ENCODE results near the gene CDC42BPG.

GRCh38 chr11:64829536-64830251 lies 14.8 kb downstream of the CDC42BPG start:
- TF ChIP-seq CTCF (IDR thresholded peaks at IDR 0.05 in 2 of 3, conservative IDR thresholded peaks at IDR 0.05 in 1 of 3; ENCODE audit: borderline replicate concordance in 1 of 3, insufficient read depth in 1 of 3, low read depth in 2 of 3, low read length in 2 of 3) (no peak), POLR2A (IDR thresholded peaks at IDR 0.05; ENCODE audit: borderline replicate concordance, extremely low read depth, insufficient read depth, insufficient read length) (no peak), SP1 (IDR thresholded peaks at IDR 0.05; ENCODE audit: low read depth) (no peak), RAD21 (IDR thresholded peaks at IDR 0.05; ENCODE audit: low read depth) (no peak), JUND (IDR thresholded peaks at IDR 0.05) (no peak), EZH2 (IDR thresholded peaks at IDR 0.05) (no peak), REST (IDR thresholded peaks at IDR 0.05; ENCODE audit: low read depth) (no peak), POLR2AphosphoS5 (IDR thresholded peaks at IDR 0.05; ENCODE audit: low read depth, low read length) (no peak), ZNF274 (IDR thresholded peaks at IDR 0.05; ENCODE audit: low read depth, low read length) (no peak), CEBPB (IDR thresholded peaks at IDR 0.05; ENCODE audit: low read depth) (no peak)
